GM18861 (cell line): Measurements from ENCODE around the gene KCNN3.

Experiments used
- ATAC-seq: cut with Tn5 transposase; IDR thresholded peaks from one replicate; pipeline ENCODE4 v1.9.1; 2021; ENCODE audit not compliant: unreplicated experiment

The KCNN3 gene

DNA sequence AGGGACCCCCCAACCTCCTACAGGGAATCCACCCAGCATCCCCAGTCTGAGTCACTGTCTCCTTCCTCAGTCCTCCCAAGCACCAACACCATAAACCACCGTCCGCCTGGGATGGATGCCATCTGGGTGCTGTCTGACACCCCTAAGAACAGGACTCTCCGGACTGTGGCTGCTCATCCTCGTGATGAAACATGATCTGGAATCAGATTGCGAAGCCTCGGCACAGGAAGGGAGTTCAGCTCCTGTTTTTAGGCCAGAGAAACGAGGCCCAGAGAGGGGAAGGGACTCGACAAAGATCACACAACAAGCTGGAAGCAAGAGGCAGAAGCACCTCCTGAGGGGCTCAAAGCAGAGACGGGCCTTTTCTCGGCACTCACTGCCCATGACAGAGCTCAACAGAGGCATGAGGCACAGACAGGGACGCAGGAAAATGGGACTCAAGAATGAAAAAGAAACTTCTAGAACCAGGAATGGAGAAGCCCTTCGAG is 8.4 kb downstream of the KCNN3 start:
- no peak for ATAC-seq

GRCh38 chr1:154860156-154860870 is 9.8 kb downstream of the KCNN3 start:
- ATAC-seq = peak; percentile 46

GRCh38 chr1:154859786-154860155 is 10.3 kb downstream of the KCNN3 start:
- peak; percentile 32 for ATAC-seq

GRCh38 chr1:154859151-154859785 is 10.8 kb downstream of the KCNN3 start:
- no peak for ATAC-seq

GRCh38 chr1:154857441-154858215 is 12.5 kb downstream of the KCNN3 start:
- no peak for ATAC-seq

DNA sequence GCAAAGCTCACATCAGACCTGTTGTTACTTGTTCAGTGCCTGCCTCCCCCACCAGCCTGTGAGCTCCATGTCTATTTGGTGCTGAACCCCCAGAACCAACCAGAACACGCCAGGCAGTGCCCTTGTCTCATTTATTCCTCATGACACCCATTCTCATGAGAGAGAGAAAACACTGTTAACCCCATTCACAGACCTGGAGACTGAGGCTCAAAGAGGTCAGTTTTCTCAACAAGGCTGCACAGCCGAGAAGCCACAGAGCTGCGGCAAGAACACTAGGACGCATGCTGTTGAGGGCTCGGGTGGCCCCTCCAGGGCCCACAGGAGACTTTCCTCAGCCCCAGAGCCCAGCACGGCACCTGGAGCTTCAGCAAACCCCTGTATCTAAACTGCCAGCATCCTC is 13.1 kb downstream of the KCNN3 start:
- ATAC-seq = no peak

DNA sequence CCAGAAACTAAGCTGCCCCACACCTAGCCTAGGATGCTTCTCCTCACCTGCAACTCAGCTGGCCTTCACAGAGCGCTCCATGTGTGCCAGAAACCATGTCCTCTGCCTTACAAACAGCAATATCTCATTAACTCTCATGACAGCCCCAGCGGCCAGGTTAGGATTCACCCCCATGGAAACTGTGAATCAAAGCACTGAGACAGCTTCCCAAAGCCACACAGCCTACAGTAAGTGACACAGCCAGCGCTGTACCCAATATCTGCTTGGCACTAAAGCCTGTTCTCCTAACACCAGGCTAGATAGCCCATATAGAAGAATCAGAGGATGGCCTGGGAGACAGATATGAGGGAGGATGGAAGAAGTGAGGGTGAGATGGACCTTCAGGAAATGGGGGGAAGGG is 13.5 kb downstream of the KCNN3 start:
- no peak for ATAC-seq

DNA sequence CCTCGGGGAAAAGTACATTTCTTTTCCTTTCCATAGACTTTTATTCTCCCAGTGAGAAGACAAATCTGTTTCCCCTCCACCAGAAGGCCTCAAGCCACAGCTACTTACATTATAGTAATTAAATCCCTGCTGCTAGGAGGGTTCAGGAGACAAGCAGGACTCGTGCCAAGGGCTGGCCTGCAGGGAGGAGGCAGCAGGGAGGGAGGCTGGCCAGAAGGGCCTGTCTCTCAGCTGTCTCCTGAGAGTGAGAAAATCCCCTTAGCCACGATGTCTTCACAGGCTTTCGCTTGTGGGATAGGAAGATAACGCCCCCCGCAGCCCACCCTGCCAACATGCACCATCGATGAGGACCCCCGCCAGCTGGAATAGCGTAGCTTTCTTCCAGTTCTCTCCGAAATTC is 14.0 kb downstream of the KCNN3 start:
- ATAC-seq = no peak

GRCh38 chr1:154855186-154855851 is 14.8 kb downstream of the KCNN3 start:
- no peak for ATAC-seq

DNA sequence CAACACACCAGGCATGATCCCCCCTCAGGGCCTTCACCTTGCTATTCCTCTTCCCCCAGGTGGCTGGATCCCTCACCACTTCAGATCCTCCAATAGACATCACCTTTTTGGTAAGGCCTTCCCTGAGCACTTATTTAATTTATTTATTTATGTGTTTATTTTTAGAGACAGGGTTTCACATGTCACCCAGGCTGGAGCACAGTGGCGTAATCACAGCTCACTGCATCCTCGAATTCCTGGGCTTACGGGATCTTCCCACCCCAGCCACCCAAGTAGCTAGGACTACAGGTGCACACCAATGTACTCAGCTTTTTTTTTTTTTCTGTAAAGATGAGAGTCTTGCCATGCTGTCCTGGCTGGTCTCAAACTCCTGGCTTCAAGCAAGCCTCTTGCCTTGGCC is 17.2 kb downstream of the KCNN3 start:
- ATAC-seq = no peak

DNA sequence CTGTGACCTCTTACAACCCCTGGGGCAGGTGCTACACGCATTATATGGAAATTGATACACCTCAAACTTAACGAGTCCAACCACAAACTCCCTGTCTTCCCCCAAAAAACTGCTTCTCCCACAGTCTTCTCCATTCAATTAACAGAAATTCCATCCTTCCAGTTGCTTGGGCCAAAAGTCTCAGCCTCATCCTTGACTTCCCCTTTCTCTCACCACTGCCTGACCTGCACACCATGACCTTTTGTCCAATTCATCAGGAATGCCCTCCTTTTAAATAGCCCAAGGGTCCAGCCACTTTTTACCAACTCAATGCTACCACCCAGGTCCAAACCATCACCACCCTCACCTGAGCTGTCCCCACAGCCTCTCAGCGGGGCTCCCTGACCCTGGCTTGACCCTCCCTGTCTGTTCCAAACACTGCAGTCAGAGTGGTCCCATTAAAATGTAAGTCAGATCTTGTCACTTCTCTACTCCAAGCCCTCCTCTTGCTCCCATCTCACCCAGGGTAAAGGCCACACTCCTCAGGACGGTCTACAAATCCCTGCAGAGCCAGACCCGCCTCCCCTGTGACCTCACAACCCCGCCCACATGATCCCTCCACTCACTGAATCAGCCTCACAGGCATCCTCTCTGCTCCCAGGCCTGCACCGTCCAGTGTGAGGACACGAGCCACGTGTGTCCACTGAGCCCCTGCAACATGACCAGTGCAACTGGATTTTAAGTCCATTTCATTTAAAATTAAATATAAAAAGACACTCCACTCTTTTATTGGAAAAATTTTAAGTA is 18.5 kb downstream of the KCNN3 start:
- no peak for ATAC-seq

DNA sequence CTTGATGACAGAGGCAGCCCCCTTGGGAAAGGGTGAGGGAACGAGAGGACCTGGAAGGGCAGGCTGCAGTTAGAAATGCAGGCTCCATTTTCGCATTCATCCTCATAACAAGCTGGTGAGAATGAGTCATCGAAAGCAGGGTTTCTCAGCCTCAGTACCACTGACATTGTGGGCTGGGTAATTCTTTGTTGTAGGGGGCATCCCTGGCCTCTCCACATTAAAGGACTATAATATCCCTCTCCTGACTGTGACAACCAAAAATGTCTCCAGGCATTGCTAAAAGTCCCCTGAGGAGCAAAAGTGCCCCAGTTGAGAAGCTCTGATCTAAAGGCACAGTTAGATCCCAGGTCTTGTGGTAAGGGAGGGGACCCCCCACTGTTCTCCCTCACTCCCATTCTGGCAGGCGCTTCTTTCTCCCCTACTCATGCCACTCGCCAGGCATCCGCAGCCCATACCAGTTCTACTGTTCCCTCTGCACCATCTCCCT is 20.4 kb downstream of the KCNN3 start:
- ATAC-seq = peak; percentile 49

- no peak for ATAC-seq
These were observed 21.1 kb downstream of the KCNN3 start for GRCh38 chr1:154848983-154849382.

GRCh38 chr1:154847891-154848290 is 22.2 kb downstream of the KCNN3 start:
- ATAC-seq = no peak

DNA sequence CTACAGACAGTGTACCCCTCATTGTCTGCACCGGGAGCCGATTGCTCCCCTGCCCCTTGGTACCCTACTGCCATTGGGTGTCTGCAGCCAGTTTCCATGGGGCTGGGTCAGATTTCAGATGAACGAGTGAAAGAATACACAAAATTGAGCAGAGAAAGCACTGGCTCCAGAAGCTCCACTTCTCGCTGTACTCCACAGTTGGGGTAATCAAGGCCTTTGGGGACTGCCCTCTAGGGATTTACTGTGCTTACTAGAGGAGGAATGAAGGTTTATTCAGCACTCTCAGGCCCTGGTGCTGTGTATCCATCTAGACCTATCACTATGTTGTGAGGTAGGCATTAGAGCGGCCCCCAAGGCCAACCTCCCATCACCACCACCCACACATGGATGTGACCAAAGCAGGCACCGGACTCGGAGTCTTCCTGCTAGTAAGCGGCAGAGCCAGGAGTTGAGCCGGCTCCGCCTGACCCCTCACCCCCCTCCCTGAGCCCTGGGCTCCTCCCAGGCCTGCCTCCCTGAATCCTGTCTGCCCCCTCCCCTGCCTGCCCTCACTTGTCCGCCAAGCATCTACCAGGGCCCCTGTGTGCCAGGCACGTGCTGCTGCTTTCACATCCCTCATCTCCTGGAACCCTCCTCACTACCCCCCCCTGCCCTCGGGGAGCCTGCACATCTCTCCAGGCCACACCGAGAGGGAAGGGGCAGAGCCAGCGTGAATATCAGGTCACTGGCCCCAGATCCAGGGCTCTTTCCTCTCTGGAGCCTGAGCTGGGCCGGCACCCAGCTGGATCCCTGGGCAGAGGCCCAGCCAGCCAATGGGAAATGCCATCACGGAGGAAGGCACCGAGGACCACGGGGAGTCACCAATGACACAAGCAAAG is 23.3 kb downstream of the KCNN3 start:
- ATAC-seq = no peak

- ATAC-seq = no peak
These were observed 24.2 kb downstream of the KCNN3 start for GRCh38 chr1:154845879-154846278.

DNA sequence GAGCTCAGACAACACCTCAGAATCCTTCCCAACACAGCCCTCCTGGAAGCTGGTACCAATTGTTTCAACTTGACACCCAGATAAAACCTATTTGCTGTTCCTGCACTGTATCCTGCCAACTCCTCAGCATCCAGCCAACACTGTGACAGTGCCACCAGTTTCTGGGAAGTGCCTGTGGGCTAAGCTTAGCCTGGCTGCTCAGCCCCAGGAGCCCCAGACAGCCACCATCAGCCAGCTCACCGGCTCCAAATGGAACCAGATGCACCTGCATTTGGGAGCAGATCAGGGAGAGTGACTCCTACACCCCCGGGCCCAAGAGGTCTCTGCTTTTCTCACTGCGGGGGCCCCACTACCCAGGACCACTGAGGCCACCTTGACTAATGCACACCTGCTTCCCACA is 24.9 kb downstream of the KCNN3 start:
- no peak for ATAC-seq

DNA sequence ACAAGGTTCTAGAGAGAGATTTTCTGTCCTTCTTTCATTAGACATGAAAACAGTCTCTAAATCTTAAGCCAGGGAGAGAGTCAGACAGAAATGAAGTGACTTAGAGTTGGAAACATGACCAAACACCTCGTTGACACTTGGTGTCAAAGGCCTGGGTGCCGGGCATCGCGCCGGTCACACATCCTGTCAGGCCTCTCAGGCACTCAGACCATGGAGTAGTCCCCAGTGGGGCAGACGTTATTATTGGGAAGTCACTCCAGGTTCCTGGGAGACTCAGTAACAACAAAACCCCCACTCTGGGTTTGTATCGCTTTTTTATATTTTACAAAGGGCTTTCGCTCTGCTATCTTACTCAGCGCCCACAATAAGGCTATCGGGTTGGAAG is 25.8 kb downstream of the KCNN3 start:
- ATAC-seq = peak; percentile 31

DNA sequence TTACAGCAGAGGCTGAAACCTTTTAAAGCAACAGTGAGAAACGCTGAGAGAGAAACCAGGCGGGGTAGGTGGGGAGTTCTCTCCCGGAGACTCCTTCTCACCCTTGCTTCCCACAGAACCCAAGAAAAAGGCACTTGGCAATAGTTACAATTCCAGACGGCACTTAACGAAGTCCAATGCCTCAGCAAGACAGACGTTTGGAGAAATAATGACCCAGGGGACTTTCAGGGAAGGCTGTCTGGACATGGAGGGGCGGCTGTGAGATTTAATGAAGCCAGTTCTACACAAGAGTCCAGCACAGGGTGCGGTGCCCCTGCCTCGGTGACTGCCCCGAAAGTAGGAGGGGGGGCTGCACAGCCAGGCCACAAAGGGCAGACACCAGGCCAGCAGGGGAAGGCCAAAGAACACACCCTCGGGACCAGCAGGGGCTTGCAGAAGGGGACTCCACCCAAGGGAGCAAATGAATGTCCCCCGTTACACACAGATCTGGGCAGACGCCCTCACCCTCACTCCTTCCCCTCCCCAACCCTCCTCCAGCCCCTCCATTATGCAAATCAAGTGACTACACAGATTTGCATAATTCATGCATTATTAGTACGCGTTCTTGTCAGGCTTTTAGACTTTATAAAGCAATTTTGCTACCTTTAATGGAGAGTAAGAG is 26.3 kb downstream of the KCNN3 start:
- ATAC-seq = peak; percentile 47
